B cell (primary cell): ENCODE measurements around the gene NCSTN. TPM values are rescaled to one million over a fixed set of nuclear protein-coding genes. Genes with fewer than 3 reads are reported as not detected.

Experiments
- ATAC-seq: fragments of 200-7000 bp; cut with Tn5 transposase; one replicate; pipeline ENCODE4 v1.10.0; 2021; ENCODE audit warnings: low read depth, mild to moderate bottlenecking, moderate number of reproducible peaks, moderate library complexity
- CTCF ChIA-PET: fragments of 350-600 bp; sonication (Branson Sonifier 250); formaldehyde crosslinking; loops from one replicate; lab custom pipeline; 2021; ENCODE audit warnings: antibody characterized with exemption, inconsistent platforms; lab: Charles Lee
- POLR2A ChIA-PET: fragments of 350-600 bp; sonication (Branson Sonifier 250); formaldehyde crosslinking; loops from one replicate; lab custom pipeline; 2021; ENCODE audit warnings: antibody characterized with exemption; lab: Charles Lee
- DNase-seq: peaks from one replicate; pipeline ENCODE4 v3.0.0; 2013
- H2AFZ ChIP-seq: 2 replicates; pipeline ENCODE4 v1.6.1; 2012; ENCODE audit warnings: mild to moderate bottlenecking, low read depth, low read length; ENCODE audit not compliant: insufficient read depth, poor library complexity, severe bottlenecking
- H3K27ac ChIP-seq, 2 donors: 1 replicate in 1 of 2; 2 replicates in 1 of 2; pipeline ENCODE4 v1.5.1; 2012 to 2013; ENCODE audit warnings: low read length in 2 of 2, mild to moderate bottlenecking in 2 of 2, moderate library complexity in 1 of 2
- H3K27me3 ChIP-seq, 4 experiments: fragments of 200-600 bp in 1 of 4; sonication (generic) in 1 of 4; replicated peaks in 1 of 4; 1 replicate in 2 of 4; 2 replicates in 2 of 4; pipeline versions ENCODE4 v1.6.1 to v1.7.0; 2013 to 2016; ENCODE audit warnings: low read length in 3 of 4, mild to moderate bottlenecking in 2 of 4, mixed read lengths in 1 of 4, moderate library complexity in 1 of 4; ENCODE audit not compliant: insufficient read depth in 4 of 4, control insufficient read depth in 3 of 4; ENCODE audit errors: control extremely low read depth in 1 of 4
- H3K36me3 ChIP-seq, 2 experiments: replicated peaks in 1 of 2; 1 replicate in 1 of 2; 2 replicates in 1 of 2; pipeline versions ENCODE4 v1.6.1 to v1.7.1; 2013; ENCODE audit warnings: low read length in 1 of 2; ENCODE audit not compliant: insufficient read depth in 2 of 2, control insufficient read depth in 1 of 2; ENCODE audit errors: control extremely low read depth in 1 of 2, extremely low read depth in 1 of 2
- H3K4me1 ChIP-seq, 2 donors: fragments of 200-600 bp in 1 of 2; sonication (generic) in 1 of 2; 1 replicate in 1 of 2; 2 replicates in 1 of 2; pipeline versions ENCODE4 v1.5.1 to v1.6.1; 2013 to 2017; ENCODE audit warnings: low read length in 2 of 2; ENCODE audit not compliant: control insufficient read depth in 2 of 2, insufficient read depth in 2 of 2
- H3K4me2 ChIP-seq: replicated peaks from 2 replicates; pipeline ENCODE3; 2012; ENCODE audit warnings: mild to moderate bottlenecking, low read depth, low read length; ENCODE audit not compliant: poor library complexity, severe bottlenecking
- H3K4me3 ChIP-seq, 5 experiments: fragments of 200-600 bp in 1 of 5; sonication (generic) in 1 of 5; 1 replicate in 3 of 5; 2 replicates in 2 of 5; pipeline versions ENCODE4 v1.5.1 to v1.7.0; 2011 to 2016; ENCODE audit warnings: low read length in 4 of 5, mild to moderate bottlenecking in 4 of 5, low read depth in 2 of 5, control low read depth in 1 of 5, moderate library complexity in 1 of 5; ENCODE audit not compliant: insufficient read depth in 1 of 5; ENCODE audit errors: control extremely low read depth in 1 of 5, extremely low read depth in 1 of 5
- H3K79me2 ChIP-seq: fragments of 200-600 bp; sonication (generic); one replicate; pipeline ENCODE4 v1.6.0; 2016; ENCODE audit warnings: low read length; ENCODE audit not compliant: control insufficient read depth, insufficient read depth
- H3K9ac ChIP-seq: fragments of 200-600 bp; sonication (generic); 2 replicates; pipeline ENCODE4 v1.6.1; 2017; ENCODE audit warnings: mild to moderate bottlenecking, low read length, moderate library complexity
- H3K9me3 ChIP-seq, 3 donors: one replicate each; pipeline versions ENCODE4 v1.6.1 to v1.7.1; 2013; ENCODE audit warnings: low read length in 2 of 3; ENCODE audit not compliant: control insufficient read depth in 2 of 3, insufficient read depth in 1 of 3; ENCODE audit errors: control extremely low read depth in 1 of 3
- H4K20me1 ChIP-seq: 2 replicates; pipeline ENCODE4 v1.6.0; 2012; ENCODE audit warnings: mild to moderate bottlenecking, low read length; ENCODE audit not compliant: insufficient read depth, control insufficient read depth, poor library complexity, severe bottlenecking
- H3K27ac Mint-ChIP-seq: one replicate; pipeline ENCODE4 v1.8.0; 2021; ENCODE audit warnings: mixed read lengths
- H3K27me3 Mint-ChIP-seq: one replicate; pipeline ENCODE4 v1.8.0; 2021; ENCODE audit warnings: mixed read lengths
- H3K4me1 Mint-ChIP-seq: one replicate; pipeline ENCODE4 v1.8.0; 2021; ENCODE audit warnings: mixed read lengths
- H3K4me3 Mint-ChIP-seq: one replicate; pipeline ENCODE4 v1.8.0; 2021; ENCODE audit warnings: mixed read lengths
- H3K9me3 Mint-ChIP-seq: one replicate; pipeline ENCODE4 v1.8.0; 2022; ENCODE audit warnings: mixed read lengths; ENCODE audit not compliant: insufficient read depth
- EZH2 ChIP-seq: IDR thresholded peaks from 2 replicates; pipeline ENCODE4 v1.6.1; 2012; ENCODE audit warnings: borderline replicate concordance, low read depth, mild to moderate bottlenecking, moderate library complexity, low read length; ENCODE audit not compliant: insufficient read depth, poor library complexity, severe bottlenecking
- WGBS: methylation state at CpG from one replicate; pipeline ENCODE4 v1.1.5; 2013; ENCODE audit warnings: missing lambda C conversion rate; ENCODE audit not compliant: insufficient coverage; 5-methylcytosine and 5-hydroxymethylcytosine counted together
- intact Hi-C: fragments of 100-400 bp; cut with micrococcal nuclease; formaldehyde crosslinking; loops from one replicate; pipeline ENCODE4 v1.10.0; 2022
- polyA plus RNA-seq: library from polyadenylated mRNA; depleted of rRNA; stranded (reverse); fragments of >200 nt; gene quantifications from 2 replicates; pipeline ENCODE4 v1.2.3, GENCODE V29; 2012
- total RNA-seq, 2 donors: library from RNA; stranded (reverse); fragments of 120-200 nt in 1 of 2; gene quantifications; 1 replicate in 1 of 2; 2 replicates in 1 of 2; pipeline versions ENCODE4 v1.2.3 to v1.2.4, GENCODE V29; 2013 to 2022
- TF ChIP-seq, protein P1 (sequence below): fragments of 200-600 bp; IDR thresholded peaks from one replicate; pipeline ENCODE4 v1.8.0; 2022; ENCODE audit warnings: antibody characterized with exemption, mild to moderate bottlenecking

Gene NCSTN
- total and polyA plus RNA-seq, 2 donors (not counting 1 experiment from before 2014, with no cell fraction given): 95.1 to 110 TPM

- peaks cover 12 to 14% of the 10 kb centered on the region in 2 donors for H3K4me1 ChIP-seq
- Mint-ChIP-seq H3K27ac (peak overlapping the region; percentile 56), H3K4me1 (peaks cover 41% of the 10 kb centered on the region), H3K9me3 (no peaks in the 10 kb centered on the region), H3K4me3 (no peak overlapping the region), H3K27me3 (no peaks in the 10 kb centered on the region)
- H3K9ac ChIP-seq: no peak overlapping the region
- TF ChIP-seq, protein P1, sequence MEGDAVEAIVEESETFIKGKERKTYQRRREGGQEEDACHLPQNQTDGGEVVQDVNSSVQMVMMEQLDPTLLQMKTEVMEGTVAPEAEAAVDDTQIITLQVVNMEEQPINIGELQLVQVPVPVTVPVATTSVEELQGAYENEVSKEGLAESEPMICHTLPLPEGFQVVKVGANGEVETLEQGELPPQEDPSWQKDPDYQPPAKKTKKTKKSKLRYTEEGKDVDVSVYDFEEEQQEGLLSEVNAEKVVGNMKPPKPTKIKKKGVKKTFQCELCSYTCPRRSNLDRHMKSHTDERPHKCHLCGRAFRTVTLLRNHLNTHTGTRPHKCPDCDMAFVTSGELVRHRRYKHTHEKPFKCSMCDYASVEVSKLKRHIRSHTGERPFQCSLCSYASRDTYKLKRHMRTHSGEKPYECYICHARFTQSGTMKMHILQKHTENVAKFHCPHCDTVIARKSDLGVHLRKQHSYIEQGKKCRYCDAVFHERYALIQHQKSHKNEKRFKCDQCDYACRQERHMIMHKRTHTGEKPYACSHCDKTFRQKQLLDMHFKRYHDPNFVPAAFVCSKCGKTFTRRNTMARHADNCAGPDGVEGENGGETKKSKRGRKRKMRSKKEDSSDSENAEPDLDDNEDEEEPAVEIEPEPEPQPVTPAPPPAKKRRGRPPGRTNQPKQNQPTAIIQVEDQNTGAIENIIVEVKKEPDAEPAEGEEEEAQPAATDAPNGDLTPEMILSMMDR: no peak
- TF ChIP-seq EZH2: no peak
- H3K4me3 ChIP-seq: no peak overlapping the region
- H4K20me1 ChIP-seq: no peaks in the 10 kb centered on the region
- no peak overlapping the region for H3K27ac ChIP-seq
- peaks cover 0 to 13% (median 3%) of the 10 kb centered on the region in 4 experiments for H3K27me3 ChIP-seq
- intact Hi-C loops: no loop called here
- DNase-seq (no peak), ATAC-seq (no peak)
- no peaks in the 10 kb centered on the region for H3K9me3 ChIP-seq
- H3K36me3 ChIP-seq: no peaks in the 10 kb centered on the region
- H3K4me2 ChIP-seq: no peak overlapping the region
- ChIA-PET CTCF (interaction anchor here (1.3 kb wide), 1 partner anchor 112 kb away, joined by 3 read pairs; no protein-coding TSS in a partner anchor), POLR2A (no interaction called here)
- no peak overlapping the region for H2AFZ ChIP-seq
- WGBS: 50% methylated on average over 2 of the region's 3 CpGs
- no peaks in the 10 kb centered on the region for H3K79me2 ChIP-seq
These were observed 60.1 kb downstream of the NCSTN start for GRCh38 chr1:160403244-160403643.

- H3K9ac ChIP-seq: no peak overlapping the region
- no peak overlapping the region for H3K4me2 ChIP-seq
- TF ChIP-seq EZH2: no peak
- TF ChIP-seq, protein P1: no peak
- POLR2A ChIA-PET: no interaction called here
- no peak overlapping the region for H3K27ac ChIP-seq
- Mint-ChIP-seq H3K4me1 (peaks cover 39% of the 10 kb centered on the region), H3K4me3 (no peak overlapping the region), H3K27ac (peak overlapping the region; percentile 56), H3K9me3 (no peaks in the 10 kb centered on the region), H3K27me3 (no peaks in the 10 kb centered on the region)
- no peak overlapping the region for H2AFZ ChIP-seq
- ATAC-seq: peak; percentile 64
- H3K36me3 ChIP-seq: no peaks in the 10 kb centered on the region
- intact Hi-C loops: no loop called here
- no peak overlapping the region for H3K4me3 ChIP-seq
- CTCF ChIA-PET: no interaction called here
- peaks cover 0 to 13% (median 3%) of the 10 kb centered on the region in 4 experiments for H3K27me3 ChIP-seq
- peaks cover 12 to 14% of the 10 kb centered on the region in 2 donors for H3K4me1 ChIP-seq
- no peaks in the 10 kb centered on the region for H3K79me2 ChIP-seq
- no peak for DNase-seq
- WGBS: 100% methylated on average over 2 of the region's 3 CpGs
- H4K20me1 ChIP-seq: no peaks in the 10 kb centered on the region
- H3K9me3 ChIP-seq: no peaks in the 10 kb centered on the region
These were observed 60.9 kb downstream of the NCSTN start for GRCh38 chr1:160404094-160404493.
